DND-41 (cell line): ENCODE results near the gene ZFP62.

Experiments
- EZH2 ChIP-seq: IDR thresholded peaks from 3 replicates; pipeline ENCODE4 v1.6.1; 2012; ENCODE audit warnings: borderline replicate concordance, low read depth, mild to moderate bottlenecking, moderate library complexity, low read length, inconsistent platforms; ENCODE audit not compliant: severe bottlenecking
- TF ChIP-seq, protein P1 (sequence below): IDR thresholded peaks from 2 replicates; pipeline ENCODE4 v1.5.1; 2012; ENCODE audit warnings: borderline replicate concordance, low read length, moderate library complexity, mild to moderate bottlenecking; ENCODE audit not compliant: poor library complexity, severe bottlenecking; ENCODE audit errors: extremely low read depth

DNA sequence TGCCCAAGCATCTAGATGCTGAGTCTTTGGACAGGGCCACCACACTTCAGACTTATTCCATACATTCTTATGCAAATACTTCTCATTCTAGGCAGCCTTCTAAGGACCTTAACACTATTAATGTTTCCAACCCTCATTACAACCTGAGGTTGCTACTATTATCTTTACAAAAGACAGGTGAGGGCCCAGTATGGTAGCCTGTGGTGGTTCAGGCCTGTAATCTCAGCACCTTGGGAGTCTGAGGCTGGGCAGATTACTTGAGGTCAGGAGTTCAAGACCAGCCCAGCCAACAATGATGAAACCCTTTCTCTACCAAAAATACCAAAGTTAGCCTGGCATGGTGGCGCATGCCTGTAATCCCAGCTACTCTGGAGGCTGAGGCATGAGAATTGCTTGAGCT, 16.2 kb downstream of the ZFP62 start:
- TF ChIP-seq, protein P1, sequence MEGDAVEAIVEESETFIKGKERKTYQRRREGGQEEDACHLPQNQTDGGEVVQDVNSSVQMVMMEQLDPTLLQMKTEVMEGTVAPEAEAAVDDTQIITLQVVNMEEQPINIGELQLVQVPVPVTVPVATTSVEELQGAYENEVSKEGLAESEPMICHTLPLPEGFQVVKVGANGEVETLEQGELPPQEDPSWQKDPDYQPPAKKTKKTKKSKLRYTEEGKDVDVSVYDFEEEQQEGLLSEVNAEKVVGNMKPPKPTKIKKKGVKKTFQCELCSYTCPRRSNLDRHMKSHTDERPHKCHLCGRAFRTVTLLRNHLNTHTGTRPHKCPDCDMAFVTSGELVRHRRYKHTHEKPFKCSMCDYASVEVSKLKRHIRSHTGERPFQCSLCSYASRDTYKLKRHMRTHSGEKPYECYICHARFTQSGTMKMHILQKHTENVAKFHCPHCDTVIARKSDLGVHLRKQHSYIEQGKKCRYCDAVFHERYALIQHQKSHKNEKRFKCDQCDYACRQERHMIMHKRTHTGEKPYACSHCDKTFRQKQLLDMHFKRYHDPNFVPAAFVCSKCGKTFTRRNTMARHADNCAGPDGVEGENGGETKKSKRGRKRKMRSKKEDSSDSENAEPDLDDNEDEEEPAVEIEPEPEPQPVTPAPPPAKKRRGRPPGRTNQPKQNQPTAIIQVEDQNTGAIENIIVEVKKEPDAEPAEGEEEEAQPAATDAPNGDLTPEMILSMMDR = no peak
- no peak for TF ChIP-seq EZH2
